Stomach (tissue), 4 donors: ENCODE results near the gene MARCHF5.

ENCODE experiments used
- CTCF ChIP-seq, 7 experiments: fragments of 450-650 bp in 4 of 7; fragments of 200-600 bp in 3 of 7; sonication (generic) in 3 of 7; IDR thresholded peaks; one replicate each; pipeline ENCODE4 v1.5.1; 2016 to 2019; ENCODE audit warnings: antibody characterized with exemption in 7 of 7, control low read depth in 2 of 7, mild to moderate bottlenecking in 1 of 7
- EP300 ChIP-seq: sonication (generic); formaldehyde crosslinking; IDR thresholded peaks from one replicate; pipeline ENCODE4 v1.6.1; 2017; ENCODE audit warnings: antibody characterized with exemption
- POLR2A ChIP-seq, 4 donors: fragments of 450-650 bp; IDR thresholded peaks; one replicate each; pipeline ENCODE4 v1.6.1; 2016; ENCODE audit warnings: antibody characterized with exemption in 4 of 4, control low read depth in 2 of 4, mild to moderate bottlenecking in 1 of 4, moderate library complexity in 1 of 4
- POLR2AphosphoS5 ChIP-seq, 3 donors: sonication (generic); formaldehyde crosslinking; IDR thresholded peaks; one replicate each; pipeline ENCODE4 v1.6.1; 2016; ENCODE audit warnings: antibody characterized with exemption in 3 of 3

- no peak for TF ChIP-seq CTCF (IDR thresholded peaks at IDR 0.05)
- TF ChIP-seq POLR2A (IDR thresholded peaks at IDR 0.05): no peak
- no peak for TF ChIP-seq POLR2AphosphoS5 (IDR thresholded peaks at IDR 0.05)
- no peak for TF ChIP-seq EP300
These were observed 23.6 kb upstream of the MARCHF5 start for GRCh38 chr10:92267343-92267742.
